ENCODE results near the gene IGSF9.

IGSF9 gene

GRCh38 chr1:159928491-159929050 lies 16.8 kb downstream of the IGSF9 start:
- H3K4me1 Mint-ChIP-seq = peaks cover 31% of the 10 kb centered on the region
- H3K27me3 Mint-ChIP-seq (ENCODE audit: low read depth, poor library complexity) = peaks cover 5% of the 10 kb centered on the region
- no peak for TF ChIP-seq CTCF (IDR thresholded peaks at IDR 0.05)
- peaks cover 39% of the 10 kb centered on the region for H3K36me3 Mint-ChIP-seq (ENCODE audit: low read depth)
- no peak overlapping the region for H3K27ac Mint-ChIP-seq
- H3K9me3 Mint-ChIP-seq = no peaks in the 10 kb centered on the region
- no peak for DNase-seq
- H3K4me3 Mint-ChIP-seq = no peak overlapping the region

- Mint-ChIP-seq H3K4me3 (no peak overlapping the region), H3K27ac (no peak overlapping the region), H3K27me3 (ENCODE audit: low read depth, poor library complexity) (peaks cover 5% of the 10 kb centered on the region), H3K4me1 (peaks cover 37% of the 10 kb centered on the region), H3K36me3 (ENCODE audit: low read depth) (peaks cover 33% of the 10 kb centered on the region), H3K9me3 (no peaks in the 10 kb centered on the region)
- no peak for TF ChIP-seq CTCF (IDR thresholded peaks at IDR 0.05)
- no peak for DNase-seq
Measured at GRCh38 chr1:159927849-159928431, 17.5 kb downstream of the IGSF9 start.

GRCh38 chr1:159927211-159927848 lies 18.1 kb downstream of the IGSF9 start:
- peak overlapping the region; percentile 32 for H3K27ac Mint-ChIP-seq
- H3K4me3 Mint-ChIP-seq = no peak overlapping the region
- H3K27me3 Mint-ChIP-seq (ENCODE audit: low read depth, poor library complexity) = peaks cover 5% of the 10 kb centered on the region
- no peak for DNase-seq
- peaks cover 43% of the 10 kb centered on the region for H3K4me1 Mint-ChIP-seq
- H3K36me3 Mint-ChIP-seq (ENCODE audit: low read depth) = peaks cover 30% of the 10 kb centered on the region
- no peaks in the 10 kb centered on the region for H3K9me3 Mint-ChIP-seq
- no peak for TF ChIP-seq CTCF (IDR thresholded peaks at IDR 0.05)

- Mint-ChIP-seq H3K9me3 (no peaks in the 10 kb centered on the region), H3K36me3 (ENCODE audit: low read depth) (peaks cover 26% of the 10 kb centered on the region), H3K4me1 (peaks cover 54% of the 10 kb centered on the region), H3K4me3 (peak overlapping the region; percentile 90), H3K27me3 (ENCODE audit: low read depth, poor library complexity) (peaks cover under 1% of the 10 kb centered on the region), H3K27ac (no peak overlapping the region)
- no peak for TF ChIP-seq CTCF (IDR thresholded peaks at IDR 0.05)
- DNase-seq = no peak
Measured at GRCh38 chr1:159925719-159926078, 19.7 kb downstream of the IGSF9 start.

GRCh38 chr1:159924791-159925718 lies 20.4 kb downstream of the IGSF9 start, which contains the start of gene TAGLN2:
TSS of gene TAGLN2 (minus strand) at chr1:159925507. CDS start at chr1:159920509, 4,998 bp downstream.
- DNase-seq = peak; percentile 84
- TF ChIP-seq CTCF (IDR thresholded peaks at IDR 0.05) = no peak
- H3K27me3 Mint-ChIP-seq (ENCODE audit: low read depth, poor library complexity) = no peaks in the 10 kb centered on the region
- peaks cover 28% of the 10 kb centered on the region for H3K36me3 Mint-ChIP-seq (ENCODE audit: low read depth)
- H3K27ac Mint-ChIP-seq = peak within 1 kb of the TSS; percentile 57
- H3K4me1 Mint-ChIP-seq = peaks cover 54% of the 10 kb centered on the region
- peak within 1 kb of the TSS; percentile 90 for H3K4me3 Mint-ChIP-seq
- H3K9me3 Mint-ChIP-seq = no peaks in the 10 kb centered on the region
